HEK293 (cell line): Measurements from ENCODE around the gene SSBP2.

Experiments used
- BCL11A ChIP-seq: fragments of 450-650 bp; formaldehyde crosslinking; IDR thresholded peaks from 2 replicates; pipeline ENCODE4 v1.5.1; 2016; ENCODE audit warnings: low read depth, missing biosample characterization, missing genetic modification characterization
- BCL11B ChIP-seq: fragments of 450-650 bp; formaldehyde crosslinking; IDR thresholded peaks from 2 replicates; pipeline ENCODE4 v1.5.1; 2016; ENCODE audit warnings: low read depth, missing biosample characterization, missing genetic modification characterization
- CTCF ChIP-seq: fragments of 450-650 bp; formaldehyde crosslinking; IDR thresholded peaks from 2 replicates; pipeline ENCODE4 v1.5.1; 2016; ENCODE audit warnings: missing biosample characterization, missing genetic modification characterization
- GLI4 ChIP-seq: fragments of 450-650 bp; formaldehyde crosslinking; IDR thresholded peaks from 2 replicates; pipeline ENCODE4 v1.5.1; 2016; ENCODE audit warnings: missing biosample characterization, missing genetic modification characterization
- KLF7 ChIP-seq: fragments of 450-650 bp; formaldehyde crosslinking; IDR thresholded peaks from 2 replicates; pipeline ENCODE4 v1.5.1; 2016; ENCODE audit warnings: missing biosample characterization, missing genetic modification characterization, borderline replicate concordance
- PATZ1 ChIP-seq: fragments of 450-650 bp; formaldehyde crosslinking; IDR thresholded peaks from 2 replicates; pipeline ENCODE4 v1.5.1; 2016; ENCODE audit warnings: missing biosample characterization, missing genetic modification characterization
- SETDB1 ChIP-seq: IDR thresholded peaks from one replicate; pipeline ENCODE4 v1.6.1; 2017; ENCODE audit warnings: mild to moderate bottlenecking, low read length, moderate library complexity, mixed read lengths; ENCODE audit not compliant: insufficient read length
- ZNF121 ChIP-seq: fragments of 450-650 bp; formaldehyde crosslinking; IDR thresholded peaks from 2 replicates; pipeline ENCODE4 v1.5.1; 2016; ENCODE audit warnings: missing biosample characterization, missing genetic modification characterization
- ZNF23 ChIP-seq: fragments of 450-650 bp; formaldehyde crosslinking; IDR thresholded peaks from 2 replicates; pipeline ENCODE4 v1.5.1; 2016; ENCODE audit warnings: missing biosample characterization, missing genetic modification characterization, borderline replicate concordance
- ZNF239 ChIP-seq: fragments of 450-650 bp; formaldehyde crosslinking; IDR thresholded peaks from 2 replicates; pipeline ENCODE4 v1.5.1; 2016; ENCODE audit warnings: missing biosample characterization, missing genetic modification characterization
- ZNF302 ChIP-seq: fragments of 450-650 bp; formaldehyde crosslinking; IDR thresholded peaks from 2 replicates; pipeline ENCODE4 v1.5.1; 2016; ENCODE audit warnings: missing biosample characterization, missing genetic modification characterization, low read depth
- ZNF521 ChIP-seq: fragments of 450-650 bp; formaldehyde crosslinking; IDR thresholded peaks from 2 replicates; pipeline ENCODE4 v1.5.1; 2017; ENCODE audit warnings: missing biosample characterization, mild to moderate bottlenecking, missing genetic modification characterization
- ZNF658 ChIP-seq: fragments of 450-650 bp; formaldehyde crosslinking; IDR thresholded peaks from 2 replicates; pipeline ENCODE4; 2016; ENCODE audit warnings: missing biosample characterization, missing genetic modification characterization
- ZSCAN18 ChIP-seq: fragments of 450-650 bp; formaldehyde crosslinking; IDR thresholded peaks from 2 replicates; pipeline ENCODE4 v1.5.1; 2016; ENCODE audit warnings: missing biosample characterization, missing genetic modification characterization

- TF ChIP-seq BCL11A = no peak
- no peak for TF ChIP-seq CTCF (tag by site-specific recombination)
- no peak for TF ChIP-seq ZNF302 (tag by site-specific recombination)
- no peak for TF ChIP-seq ZNF239
- TF ChIP-seq ZSCAN18 (tag by site-specific recombination) = no peak
- TF ChIP-seq ZNF121 = no peak
- TF ChIP-seq KLF7 (tag by site-specific recombination) = no peak
- no peak for TF ChIP-seq SETDB1
- no peak for TF ChIP-seq GLI4 (tag by site-specific recombination)
- no peak for TF ChIP-seq PATZ1
- TF ChIP-seq BCL11B (tag by site-specific recombination) = no peak
- TF ChIP-seq ZNF521 (tag by site-specific recombination) = no peak
- no peak for TF ChIP-seq ZNF658 (tag by site-specific recombination)
- no peak for TF ChIP-seq ZNF23 (tag by site-specific recombination)
These were observed 216.5 kb downstream of the SSBP2 start for GRCh38 chr5:81534441-81534840.
